Left ventricle myocardium inferior (tissue), 1 donor: Measurements from ENCODE around the gene IL22RA2. TPM values are rescaled to one million over a fixed set of nuclear protein-coding genes. Genes with fewer than 3 reads are reported as not detected.

Source experiments
- DNase-seq: peaks from one replicate; pipeline ENCODE4 v3.0.0-alpha.2; 2020
- H3K27ac ChIP-seq: fragments of 200-600 bp; replicated peaks from 2 replicates; pipeline ENCODE4 v1.8.0; 2021
- H3K27me3 ChIP-seq: fragments of 200-600 bp; 2 replicates; pipeline ENCODE4 v1.8.0; 2021; ENCODE audit warnings: low read depth
- H3K36me3 ChIP-seq: fragments of 200-600 bp; 2 replicates; pipeline ENCODE4 v1.8.0; 2021
- H3K4me1 ChIP-seq: fragments of 200-600 bp; 2 replicates; pipeline ENCODE4 v1.8.0; 2021
- H3K4me3 ChIP-seq: fragments of 200-600 bp; 2 replicates; pipeline ENCODE4 v1.8.0; 2021; ENCODE audit warnings: mild to moderate bottlenecking, moderate library complexity
- H3K9me3 ChIP-seq: fragments of 200-600 bp; replicated peaks from 2 replicates; pipeline ENCODE4 v1.8.0; 2021
- intact Hi-C: fragments of 100-400 bp; cut with micrococcal nuclease; formaldehyde crosslinking; loops from one replicate; pipeline ENCODE4 v1.11.0; 2022
- total RNA-seq: library from RNA; stranded (reverse); fragmentation: NEBNext Ultra II Directional; extraction: Animal tissue kit (Norgen Biotek cat#: 25700); gene quantifications from one replicate; pipeline ENCODE4 v1.2.1, GENCODE V29; 2021
- TF ChIP-seq, protein P1 (sequence below): fragments of 200-600 bp; IDR thresholded peaks from 2 replicates; pipeline ENCODE4 v1.8.0; 2021; ENCODE audit warnings: antibody characterized with exemption, mild to moderate bottlenecking, borderline replicate concordance
- donor health status: DM: no; HTN: yes; CAD: no; lungs with severe emphysema.

IL22RA2 gene
- total RNA-seq, 1 donor from 2014 or later: not detected

DNA sequence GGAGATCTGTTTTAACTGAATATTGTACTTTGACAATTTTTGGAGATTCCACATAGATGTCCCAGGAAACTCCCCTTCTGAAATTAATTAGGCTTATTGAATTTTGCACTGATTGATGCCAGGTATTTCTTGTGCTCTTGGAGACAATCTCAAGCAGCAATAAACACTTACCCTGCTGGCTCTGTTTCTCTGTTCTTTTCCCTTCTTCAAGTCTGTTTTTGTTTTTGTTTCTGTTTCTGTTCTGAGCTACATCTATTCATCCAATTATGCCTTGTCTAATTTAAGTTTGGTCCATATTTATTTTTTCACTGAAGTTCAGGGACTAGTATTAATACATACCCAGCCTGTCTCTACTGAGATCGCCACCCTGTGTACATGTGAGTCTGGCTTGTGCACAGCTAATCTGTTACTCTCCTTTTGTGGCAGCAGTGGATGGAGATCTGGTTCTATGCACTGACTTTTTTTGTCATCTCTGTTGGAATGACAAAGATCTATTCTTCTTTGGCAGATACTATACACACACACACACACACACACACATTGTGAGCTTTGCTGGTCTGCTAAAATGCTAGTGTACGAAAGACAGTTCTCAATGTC, 51.9 kb downstream of the IL22RA2 start:
- no peak for DNase-seq
- no peaks in the 10 kb centered on the region for H3K27me3 ChIP-seq
- H3K4me1 ChIP-seq: peaks cover 11% of the 10 kb centered on the region
- no peaks in the 10 kb centered on the region for H3K36me3 ChIP-seq
- TF ChIP-seq, protein P1, sequence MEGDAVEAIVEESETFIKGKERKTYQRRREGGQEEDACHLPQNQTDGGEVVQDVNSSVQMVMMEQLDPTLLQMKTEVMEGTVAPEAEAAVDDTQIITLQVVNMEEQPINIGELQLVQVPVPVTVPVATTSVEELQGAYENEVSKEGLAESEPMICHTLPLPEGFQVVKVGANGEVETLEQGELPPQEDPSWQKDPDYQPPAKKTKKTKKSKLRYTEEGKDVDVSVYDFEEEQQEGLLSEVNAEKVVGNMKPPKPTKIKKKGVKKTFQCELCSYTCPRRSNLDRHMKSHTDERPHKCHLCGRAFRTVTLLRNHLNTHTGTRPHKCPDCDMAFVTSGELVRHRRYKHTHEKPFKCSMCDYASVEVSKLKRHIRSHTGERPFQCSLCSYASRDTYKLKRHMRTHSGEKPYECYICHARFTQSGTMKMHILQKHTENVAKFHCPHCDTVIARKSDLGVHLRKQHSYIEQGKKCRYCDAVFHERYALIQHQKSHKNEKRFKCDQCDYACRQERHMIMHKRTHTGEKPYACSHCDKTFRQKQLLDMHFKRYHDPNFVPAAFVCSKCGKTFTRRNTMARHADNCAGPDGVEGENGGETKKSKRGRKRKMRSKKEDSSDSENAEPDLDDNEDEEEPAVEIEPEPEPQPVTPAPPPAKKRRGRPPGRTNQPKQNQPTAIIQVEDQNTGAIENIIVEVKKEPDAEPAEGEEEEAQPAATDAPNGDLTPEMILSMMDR: no peak
- no peak overlapping the region for H3K27ac ChIP-seq
- no peak overlapping the region for H3K4me3 ChIP-seq
- intact Hi-C loops: no loop called here
- peaks cover 32% of the 10 kb centered on the region for H3K9me3 ChIP-seq

DNA sequence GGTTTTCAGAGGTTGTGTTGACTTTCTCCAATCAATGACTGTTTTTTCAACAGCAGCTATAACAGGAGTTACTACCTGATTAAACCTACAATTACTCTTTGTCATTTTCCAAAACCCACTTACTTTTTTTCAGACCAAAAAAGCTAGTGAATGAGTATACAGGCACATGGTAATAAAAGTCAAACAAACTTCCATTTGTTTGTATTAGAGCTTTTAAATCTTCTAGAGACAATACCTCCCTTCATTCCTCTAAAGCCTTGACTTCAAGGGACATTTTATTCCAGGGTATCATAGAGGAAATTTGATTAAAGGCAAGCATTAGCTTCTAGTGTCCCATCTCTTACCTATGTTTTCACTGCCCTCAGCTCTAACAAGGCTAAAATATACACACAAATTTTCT, 52.7 kb downstream of the IL22RA2 start:
- intact Hi-C loops: no loop called here
- H3K27me3 ChIP-seq: no peaks in the 10 kb centered on the region
- H3K4me1 ChIP-seq: peaks cover 19% of the 10 kb centered on the region
- no peak overlapping the region for H3K4me3 ChIP-seq
- H3K27ac ChIP-seq: no peak overlapping the region
- no peaks in the 10 kb centered on the region for H3K36me3 ChIP-seq
- DNase-seq: no peak
- TF ChIP-seq, protein P1: no peak
- H3K9me3 ChIP-seq: peaks cover 32% of the 10 kb centered on the region

DNA sequence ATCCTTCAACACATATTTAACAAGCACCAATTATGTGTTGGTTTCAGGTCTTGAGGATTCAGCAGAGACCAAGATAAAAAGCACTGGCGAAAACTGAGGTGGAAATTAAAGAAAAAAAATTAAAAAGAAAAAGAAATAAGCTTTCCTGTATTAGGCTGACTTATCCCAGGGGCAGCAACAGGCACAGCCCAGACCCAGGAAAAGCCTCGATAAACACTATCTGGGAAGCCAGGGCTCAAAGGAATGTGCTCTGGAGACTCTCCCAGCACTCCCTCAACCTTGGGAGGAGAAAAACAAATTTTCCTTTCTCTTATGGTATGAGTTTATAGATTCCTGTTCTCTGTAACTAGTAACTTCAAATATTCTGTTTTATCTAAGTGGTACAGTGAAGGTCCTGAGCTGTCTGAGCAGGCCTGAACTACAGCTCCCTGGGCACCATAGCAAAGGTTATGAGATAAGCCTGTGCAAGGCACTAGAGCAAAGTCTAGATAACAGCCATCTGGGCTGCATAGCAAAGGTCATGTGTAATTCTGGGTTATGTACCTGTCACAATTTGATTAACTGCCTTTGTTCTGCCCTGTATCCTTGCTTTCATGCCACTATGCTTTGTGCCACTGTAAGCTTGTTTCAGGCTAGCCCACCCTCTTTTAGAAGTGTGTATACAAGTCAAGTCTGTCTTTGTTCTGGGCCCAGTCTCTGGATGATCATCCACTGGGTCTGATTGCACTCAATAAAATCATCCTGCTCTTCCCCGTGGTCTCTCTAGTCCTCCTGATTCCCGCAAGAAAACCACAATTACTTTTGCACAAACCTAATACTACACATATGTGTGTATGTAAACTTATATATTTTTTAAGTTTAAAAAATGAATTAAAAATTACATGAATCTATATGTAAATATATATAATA, 54.0 kb downstream of the IL22RA2 start:
- TF ChIP-seq, protein P1: no peak
- Histone ChIP-seq H3K4me1 (peaks cover 26% of the 10 kb centered on the region), H3K27me3 (no peaks in the 10 kb centered on the region), H3K9me3 (peaks cover 32% of the 10 kb centered on the region), H3K36me3 (no peaks in the 10 kb centered on the region), H3K4me3 (no peak overlapping the region), H3K27ac (peak overlapping the region; percentile 68)
- no peak for DNase-seq
- intact Hi-C loops: no loop called here

DNA sequence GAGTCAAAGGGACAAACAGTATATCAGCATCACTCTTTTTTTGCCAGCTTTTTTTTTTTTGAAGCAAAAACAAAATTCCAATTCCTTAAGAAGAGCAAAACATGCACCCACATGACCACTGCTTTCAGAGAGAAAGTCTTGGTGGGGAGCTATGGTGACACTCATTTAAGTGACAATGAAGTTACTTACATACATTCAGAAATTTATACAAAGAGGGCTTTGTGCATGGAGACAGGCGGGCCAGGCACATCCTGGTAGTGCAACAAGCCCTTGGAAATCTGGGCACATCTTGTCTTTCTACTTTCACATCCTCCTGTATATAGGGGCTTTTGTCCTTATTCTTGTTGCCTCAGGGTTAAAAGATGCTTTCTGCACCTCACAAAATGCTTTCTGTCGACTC, 55.9 kb downstream of the IL22RA2 start:
- H3K27ac ChIP-seq: no peak overlapping the region
- no peak for DNase-seq
- H3K36me3 ChIP-seq: no peaks in the 10 kb centered on the region
- TF ChIP-seq, protein P1: no peak
- no peak overlapping the region for H3K4me3 ChIP-seq
- H3K9me3 ChIP-seq: peaks cover 32% of the 10 kb centered on the region
- peaks cover 26% of the 10 kb centered on the region for H3K4me1 ChIP-seq
- intact Hi-C loops: no loop called here
- no peaks in the 10 kb centered on the region for H3K27me3 ChIP-seq

DNA sequence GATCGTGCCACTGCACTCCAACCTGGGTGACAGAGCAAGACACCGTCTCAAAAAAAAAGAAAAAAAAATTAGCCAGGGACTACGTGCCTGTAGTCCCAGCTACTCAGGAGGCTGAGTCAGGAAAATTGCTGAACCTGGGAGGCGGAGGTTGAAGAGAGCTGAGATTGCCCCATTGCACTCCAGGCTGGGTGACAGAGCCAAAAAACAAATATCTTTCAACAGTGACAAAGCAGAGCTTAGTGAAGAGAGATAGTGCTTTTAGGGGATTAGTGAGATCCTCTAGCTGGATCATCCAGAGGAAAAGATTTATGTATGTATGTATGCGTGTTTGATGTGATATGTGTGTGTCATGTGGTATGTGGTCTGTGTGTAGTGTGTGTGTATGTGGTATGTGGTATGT, 56.6 kb downstream of the IL22RA2 start:
- TF ChIP-seq, protein P1: no peak
- H3K9me3 ChIP-seq: peaks cover 32% of the 10 kb centered on the region
- DNase-seq: no peak
- H3K27me3 ChIP-seq: no peaks in the 10 kb centered on the region
- H3K27ac ChIP-seq: no peak overlapping the region
- H3K36me3 ChIP-seq: no peaks in the 10 kb centered on the region
- no peak overlapping the region for H3K4me3 ChIP-seq
- intact Hi-C loops: no loop called here
- peaks cover 26% of the 10 kb centered on the region for H3K4me1 ChIP-seq
